SK-N-SH (cell line): ENCODE results near the gene ALDH9A1. TPM values are rescaled to one million over a fixed set of nuclear protein-coding genes. Genes with fewer than 3 reads are reported as not detected.

ENCODE experiments used
- CTCF ChIA-PET: fragments of 300-600, 350-600 bp; formaldehyde crosslinking; extraction: SDS; loops from one replicate; lab custom pipeline; 2021; lab: Yijun Ruan, JAX
- POLR2A ChIA-PET: fragments of 350-600 bp; sonication (Branson Sonifier 250); formaldehyde crosslinking; extraction: SDS; loops from one replicate; lab custom pipeline; 2020; ENCODE audit warnings: antibody characterized with exemption, inconsistent platforms; lab: Yijun Ruan, JAX
- DNase-seq: peaks from one replicate; pipeline ENCODE4 v3.0.0; 2012
- H2AFZ ChIP-seq: fragments of 200-600 bp; sonication (generic); 2 replicates; pipeline ENCODE4 v1.8.1; 2016; ENCODE audit warnings: antibody characterized with exemption, mild to moderate bottlenecking, low read depth
- H3F3A ChIP-seq: fragments of 200-600 bp; sonication (generic); replicated peaks from 2 replicates; pipeline ENCODE3; 2016; ENCODE audit warnings: antibody characterized with exemption, mild to moderate bottlenecking; ENCODE audit not compliant: insufficient read depth
- H3K27ac ChIP-seq, 2 experiments: fragments of 200-500 bp in 1 of 2; fragments of 200-600 bp in 1 of 2; sonication (Bioruptor generic) in 1 of 2; sonication (generic), shearing (Covaris generic) in 1 of 2; 2 replicates each; pipeline versions ENCODE4 v1.5.1 to v1.6.1; 2014 to 2016; ENCODE audit warnings: low read depth in 2 of 2, inconsistent platforms in 1 of 2, low read length in 1 of 2, mild to moderate bottlenecking in 1 of 2, mixed read lengths in 1 of 2
- H3K27me3 ChIP-seq: fragments of 200-600 bp; sonication (generic), shearing (Covaris generic); 2 replicates; pipeline ENCODE4 v1.6.1; 2016; ENCODE audit warnings: mixed run types; ENCODE audit not compliant: insufficient read depth
- H3K36me3 ChIP-seq, 2 experiments: fragments of 200-500 bp in 1 of 2; fragments of 200-600 bp in 1 of 2; sonication (Bioruptor generic) in 1 of 2; sonication (generic) in 1 of 2; replicated peaks in 1 of 2; 2 replicates each; pipeline versions ENCODE3 to v1.5.1; 2014 to 2016; ENCODE audit warnings: low read length in 1 of 2, mild to moderate bottlenecking in 1 of 2; ENCODE audit not compliant: insufficient read depth in 2 of 2, control insufficient read depth in 1 of 2
- H3K4me1 ChIP-seq, 2 experiments: fragments of 200-500 bp in 1 of 2; fragments of 200-600 bp in 1 of 2; sonication (Bioruptor generic) in 1 of 2; sonication (generic), shearing (Covaris generic) in 1 of 2; 2 replicates each; pipeline versions ENCODE4 v1.5.1 to v1.6.1; 2014 to 2016; ENCODE audit warnings: low read depth in 1 of 2, low read length in 1 of 2, mixed run types in 1 of 2; ENCODE audit not compliant: insufficient read depth in 2 of 2, control insufficient read depth in 1 of 2
- H3K4me2 ChIP-seq: fragments of 200-600 bp; sonication (generic), shearing (Covaris generic); 2 replicates; pipeline ENCODE4 v1.6.1; 2017; ENCODE audit warnings: mixed run types
- H3K4me3 ChIP-seq, 2 experiments: fragments of 200-500 bp in 1 of 2; fragments of 200-600 bp in 1 of 2; sonication (Bioruptor generic) in 1 of 2; sonication (generic), shearing (Covaris generic) in 1 of 2; 2 replicates each; pipeline versions ENCODE4 v1.5.1 to v1.8.1; 2014 to 2016; ENCODE audit warnings: low read depth in 2 of 2, inconsistent platforms in 1 of 2, low read length in 1 of 2, mild to moderate bottlenecking in 1 of 2, mixed read lengths in 1 of 2, moderate library complexity in 1 of 2
- H3K79me2 ChIP-seq: fragments of 200-600 bp; sonication (generic); 2 replicates; pipeline ENCODE4 v1.8.1; 2017; ENCODE audit warnings: mild to moderate bottlenecking; ENCODE audit not compliant: insufficient read depth
- H3K9ac ChIP-seq: fragments of 200-600 bp; sonication (generic); 2 replicates; pipeline ENCODE4 v1.6.1; 2017; ENCODE audit warnings: mixed run types
- H3K9me2 ChIP-seq: fragments of 200-600 bp; sonication (generic); 2 replicates; pipeline ENCODE4 v1.6.1; 2017; ENCODE audit warnings: mixed run types
- H3K9me3 ChIP-seq: fragments of 200-600 bp; sonication (generic); 2 replicates; pipeline ENCODE4 v1.6.1; 2017; ENCODE audit warnings: mixed run types, mild to moderate bottlenecking, moderate library complexity
- H4K20me1 ChIP-seq: fragments of 200-600 bp; sonication (generic); 2 replicates; pipeline ENCODE4 v1.6.1; 2017; ENCODE audit warnings: mild to moderate bottlenecking, mixed run types; ENCODE audit not compliant: insufficient read depth
- EP300 ChIP-seq, 2 experiments: IDR thresholded peaks; 2 replicates each; pipeline versions ENCODE4 v1.4.0 to v1.6.1; 2012; ENCODE audit warnings: borderline replicate concordance in 1 of 2, low read depth in 1 of 2, low read length in 1 of 2
- FOSL2 ChIP-seq: IDR thresholded peaks from 2 replicates; pipeline ENCODE4 v1.4.0; 2012; ENCODE audit warnings: low read depth, mild to moderate bottlenecking, moderate library complexity, borderline replicate concordance
- GABPA ChIP-seq: IDR thresholded peaks from 2 replicates; pipeline ENCODE4 v1.4.0; 2012; ENCODE audit warnings: low read depth, mild to moderate bottlenecking
- JUND ChIP-seq: IDR thresholded peaks from 2 replicates; pipeline ENCODE4 v1.4.0; 2012
- NFIC ChIP-seq: IDR thresholded peaks from 2 replicates; pipeline ENCODE4 v1.4.0; 2012; ENCODE audit warnings: borderline replicate concordance
- RCOR1 ChIP-seq: fragments of 150-350 bp; IDR thresholded peaks from 2 replicates; pipeline ENCODE4 v1.6.1; 2017; ENCODE audit warnings: antibody characterized with exemption, low read length
- RFX5 ChIP-seq: IDR thresholded peaks from 2 replicates; pipeline ENCODE4 v1.6.1; 2012; ENCODE audit warnings: mild to moderate bottlenecking, improper control_type of control experiment, low read length
- SMC3 ChIP-seq: IDR thresholded peaks from 2 replicates; pipeline ENCODE4 v1.6.1; 2012; ENCODE audit warnings: low read depth, low read length, improper control_type of control experiment
- WGBS: methylation state at CpG from one replicate; pipeline ENCODE4 v1.1.6; 2017; ENCODE audit warnings: low lambda C conversion rate; 5-methylcytosine and 5-hydroxymethylcytosine counted together
- polyA plus RNA-seq, 3 experiments: library from polyadenylated mRNA; depleted of rRNA; stranded (reverse); fragments of >200 nt; gene quantifications; 2 replicates each; pipeline ENCODE4 v1.2.3, GENCODE V29; 2012
- TF ChIP-seq, protein P1 (sequence below): IDR thresholded peaks from 2 replicates; pipeline ENCODE4 v1.6.1; 2012; ENCODE audit warnings: mild to moderate bottlenecking, low read depth, low read length, moderate library complexity
- TF ChIP-seq, protein P2 (sequence below): fragments of 150-350 bp; IDR thresholded peaks from 2 replicates; pipeline ENCODE4 v1.6.1; 2017; ENCODE audit warnings: antibody characterized with exemption, low read length, low read depth, borderline replicate concordance
- TF ChIP-seq, protein P3 (sequence below): fragments of 200-600 bp; sonication (generic); IDR thresholded peaks from 2 replicates; pipeline ENCODE4 v1.6.1; 2017; ENCODE audit warnings: antibody characterized with exemption, mild to moderate bottlenecking, moderate library complexity
- TF ChIP-seq, protein P4 (sequence below): IDR thresholded peaks from 2 replicates; pipeline ENCODE4 v1.4.0; 2012; ENCODE audit warnings: low read depth, borderline replicate concordance

Gene ALDH9A1
- polyA plus RNA-seq, 1 of the 3 experiments (the other 2 are of a cell fraction), result 31.3 TPM

DNA sequence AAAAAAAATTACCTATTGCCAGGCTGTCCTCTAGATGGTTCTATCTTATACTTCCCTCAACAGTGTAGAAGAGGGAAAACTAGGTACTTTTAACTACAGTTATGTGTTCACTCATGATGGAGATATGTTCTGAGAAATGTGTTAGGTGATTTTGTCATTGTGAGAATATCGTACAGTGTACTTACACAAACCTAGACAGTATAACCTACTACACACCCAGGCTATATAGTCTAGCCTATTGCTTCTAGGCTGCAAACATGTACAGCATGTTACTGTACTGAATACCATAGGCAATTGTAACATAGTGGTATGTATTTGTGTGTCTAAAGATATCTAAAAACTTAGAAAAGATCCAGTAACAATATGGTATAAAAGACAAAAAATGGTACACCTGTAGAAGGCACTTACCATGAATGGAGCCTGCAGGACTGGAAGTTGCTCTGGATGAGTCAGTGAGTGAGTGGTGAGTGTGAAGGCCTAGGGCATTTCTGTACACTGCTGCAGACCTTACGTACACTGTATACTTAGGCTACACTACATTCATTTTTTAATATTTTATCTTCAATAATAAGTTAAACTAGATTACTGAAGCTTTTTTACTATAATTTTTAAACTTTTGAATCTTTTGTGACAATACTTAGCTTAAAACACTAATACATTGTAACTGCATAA lies 54.2 kb downstream of the ALDH9A1 start:
- CTCF ChIA-PET, result interaction anchor here (1.8 kb wide), 1 partner anchor 12 kb away, joined by 5 read pairs; no protein-coding TSS in a partner anchor
- H3K9me3 ChIP-seq, result no peaks in the 10 kb centered on the region

DNA sequence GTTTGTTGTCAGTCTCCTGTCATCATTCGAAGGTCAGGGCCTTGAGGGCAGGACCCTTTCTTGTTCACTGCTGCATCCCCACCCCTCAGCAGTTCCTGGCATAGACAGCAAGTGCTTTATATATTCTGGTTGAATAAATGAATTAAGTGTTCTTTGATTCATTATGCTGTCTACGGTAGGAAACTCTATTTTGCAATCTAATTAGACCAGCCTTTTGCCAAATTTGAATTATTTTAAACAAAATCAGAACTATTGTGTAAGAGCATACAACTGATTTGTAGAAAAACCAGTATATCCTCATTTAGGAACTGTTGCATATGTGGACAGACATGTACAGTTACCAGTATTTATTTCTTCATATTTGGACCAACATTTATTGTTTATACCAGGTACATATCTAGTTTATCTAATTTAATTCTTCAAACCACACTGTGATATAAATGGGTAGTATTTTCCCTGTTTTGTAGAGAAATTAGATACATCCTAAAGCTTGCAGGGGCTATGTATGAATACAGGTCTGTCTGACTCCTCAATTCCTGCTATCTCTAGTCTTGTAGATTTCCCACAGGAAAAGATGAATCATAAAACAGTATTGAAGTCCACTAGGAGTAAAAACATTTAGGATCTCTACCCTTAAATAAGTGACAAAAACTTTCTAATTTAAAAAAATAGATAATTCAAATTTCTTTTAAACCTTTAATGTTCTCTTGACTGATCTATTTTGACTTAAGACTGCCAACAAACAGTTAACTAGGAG lies 57.0 kb downstream of the ALDH9A1 start:
- POLR2A ChIA-PET, result no interaction called here
- Histone ChIP-seq H2AFZ (no peak overlapping the region), H3K27me3 (no peaks in the 10 kb centered on the region), H3K4me3 (no peak overlapping the region), H3K4me1 (peaks cover 6 to 9% of the 10 kb centered on the region in 2 experiments; a peak in 2 of 4 replicates), H3K9ac (no peak overlapping the region), H4K20me1 (peaks cover 29% of the 10 kb centered on the region), H3K9me2 (no peaks in the 10 kb centered on the region), H3K9me3 (no peaks in the 10 kb centered on the region), H3K79me2 (peaks cover 79% of the 10 kb centered on the region), H3K36me3 (peaks cover 7 to 19% of the 10 kb centered on the region in 2 experiments), H3F3A (no peaks in the 10 kb centered on the region), H3K4me2 (no peak overlapping the region), H3K27ac (no peak overlapping the region)
- CTCF ChIA-PET, result no interaction called here
- WGBS, result 43% methylated on average over 2 of the region's 2 CpGs
- no peak for DNase-seq
- TF ChIP-seq, protein P1, sequence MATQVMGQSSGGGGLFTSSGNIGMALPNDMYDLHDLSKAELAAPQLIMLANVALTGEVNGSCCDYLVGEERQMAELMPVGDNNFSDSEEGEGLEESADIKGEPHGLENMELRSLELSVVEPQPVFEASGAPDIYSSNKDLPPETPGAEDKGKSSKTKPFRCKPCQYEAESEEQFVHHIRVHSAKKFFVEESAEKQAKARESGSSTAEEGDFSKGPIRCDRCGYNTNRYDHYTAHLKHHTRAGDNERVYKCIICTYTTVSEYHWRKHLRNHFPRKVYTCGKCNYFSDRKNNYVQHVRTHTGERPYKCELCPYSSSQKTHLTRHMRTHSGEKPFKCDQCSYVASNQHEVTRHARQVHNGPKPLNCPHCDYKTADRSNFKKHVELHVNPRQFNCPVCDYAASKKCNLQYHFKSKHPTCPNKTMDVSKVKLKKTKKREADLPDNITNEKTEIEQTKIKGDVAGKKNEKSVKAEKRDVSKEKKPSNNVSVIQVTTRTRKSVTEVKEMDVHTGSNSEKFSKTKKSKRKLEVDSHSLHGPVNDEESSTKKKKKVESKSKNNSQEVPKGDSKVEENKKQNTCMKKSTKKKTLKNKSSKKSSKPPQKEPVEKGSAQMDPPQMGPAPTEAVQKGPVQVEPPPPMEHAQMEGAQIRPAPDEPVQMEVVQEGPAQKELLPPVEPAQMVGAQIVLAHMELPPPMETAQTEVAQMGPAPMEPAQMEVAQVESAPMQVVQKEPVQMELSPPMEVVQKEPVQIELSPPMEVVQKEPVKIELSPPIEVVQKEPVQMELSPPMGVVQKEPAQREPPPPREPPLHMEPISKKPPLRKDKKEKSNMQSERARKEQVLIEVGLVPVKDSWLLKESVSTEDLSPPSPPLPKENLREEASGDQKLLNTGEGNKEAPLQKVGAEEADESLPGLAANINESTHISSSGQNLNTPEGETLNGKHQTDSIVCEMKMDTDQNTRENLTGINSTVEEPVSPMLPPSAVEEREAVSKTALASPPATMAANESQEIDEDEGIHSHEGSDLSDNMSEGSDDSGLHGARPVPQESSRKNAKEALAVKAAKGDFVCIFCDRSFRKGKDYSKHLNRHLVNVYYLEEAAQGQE, result no peak
- TF ChIP-seq RCOR1, result no peak
- no peak for TF ChIP-seq RFX5
- TF ChIP-seq, protein P2, sequence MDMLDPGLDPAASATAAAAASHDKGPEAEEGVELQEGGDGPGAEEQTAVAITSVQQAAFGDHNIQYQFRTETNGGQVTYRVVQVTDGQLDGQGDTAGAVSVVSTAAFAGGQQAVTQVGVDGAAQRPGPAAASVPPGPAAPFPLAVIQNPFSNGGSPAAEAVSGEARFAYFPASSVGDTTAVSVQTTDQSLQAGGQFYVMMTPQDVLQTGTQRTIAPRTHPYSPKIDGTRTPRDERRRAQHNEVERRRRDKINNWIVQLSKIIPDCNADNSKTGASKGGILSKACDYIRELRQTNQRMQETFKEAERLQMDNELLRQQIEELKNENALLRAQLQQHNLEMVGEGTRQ, result no peak
- TF ChIP-seq, protein P3, sequence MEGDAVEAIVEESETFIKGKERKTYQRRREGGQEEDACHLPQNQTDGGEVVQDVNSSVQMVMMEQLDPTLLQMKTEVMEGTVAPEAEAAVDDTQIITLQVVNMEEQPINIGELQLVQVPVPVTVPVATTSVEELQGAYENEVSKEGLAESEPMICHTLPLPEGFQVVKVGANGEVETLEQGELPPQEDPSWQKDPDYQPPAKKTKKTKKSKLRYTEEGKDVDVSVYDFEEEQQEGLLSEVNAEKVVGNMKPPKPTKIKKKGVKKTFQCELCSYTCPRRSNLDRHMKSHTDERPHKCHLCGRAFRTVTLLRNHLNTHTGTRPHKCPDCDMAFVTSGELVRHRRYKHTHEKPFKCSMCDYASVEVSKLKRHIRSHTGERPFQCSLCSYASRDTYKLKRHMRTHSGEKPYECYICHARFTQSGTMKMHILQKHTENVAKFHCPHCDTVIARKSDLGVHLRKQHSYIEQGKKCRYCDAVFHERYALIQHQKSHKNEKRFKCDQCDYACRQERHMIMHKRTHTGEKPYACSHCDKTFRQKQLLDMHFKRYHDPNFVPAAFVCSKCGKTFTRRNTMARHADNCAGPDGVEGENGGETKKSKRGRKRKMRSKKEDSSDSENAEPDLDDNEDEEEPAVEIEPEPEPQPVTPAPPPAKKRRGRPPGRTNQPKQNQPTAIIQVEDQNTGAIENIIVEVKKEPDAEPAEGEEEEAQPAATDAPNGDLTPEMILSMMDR, result no peak
- TF ChIP-seq SMC3, result no peak

More for the DNA sequence above, 54.2 kb downstream of the ALDH9A1 start:
- H3K27me3 ChIP-seq, result no peaks in the 10 kb centered on the region
- no peaks in the 10 kb centered on the region for H3F3A ChIP-seq
- WGBS, result 90% methylated on average over 2 of the region's 2 CpGs
- H3K9ac ChIP-seq, result no peak overlapping the region
- H4K20me1 ChIP-seq, result peaks cover 29% of the 10 kb centered on the region
- TF ChIP-seq FOSL2 (no peak), JUND (no peak), EP300 (IDR thresholded peaks at IDR 0.05; ENCODE audit: borderline replicate concordance in 1 of 2, low read depth in 1 of 2, low read length in 1 of 2) (no peak), GABPA (no peak), NFIC (no peak)
- TF ChIP-seq, protein P4, sequence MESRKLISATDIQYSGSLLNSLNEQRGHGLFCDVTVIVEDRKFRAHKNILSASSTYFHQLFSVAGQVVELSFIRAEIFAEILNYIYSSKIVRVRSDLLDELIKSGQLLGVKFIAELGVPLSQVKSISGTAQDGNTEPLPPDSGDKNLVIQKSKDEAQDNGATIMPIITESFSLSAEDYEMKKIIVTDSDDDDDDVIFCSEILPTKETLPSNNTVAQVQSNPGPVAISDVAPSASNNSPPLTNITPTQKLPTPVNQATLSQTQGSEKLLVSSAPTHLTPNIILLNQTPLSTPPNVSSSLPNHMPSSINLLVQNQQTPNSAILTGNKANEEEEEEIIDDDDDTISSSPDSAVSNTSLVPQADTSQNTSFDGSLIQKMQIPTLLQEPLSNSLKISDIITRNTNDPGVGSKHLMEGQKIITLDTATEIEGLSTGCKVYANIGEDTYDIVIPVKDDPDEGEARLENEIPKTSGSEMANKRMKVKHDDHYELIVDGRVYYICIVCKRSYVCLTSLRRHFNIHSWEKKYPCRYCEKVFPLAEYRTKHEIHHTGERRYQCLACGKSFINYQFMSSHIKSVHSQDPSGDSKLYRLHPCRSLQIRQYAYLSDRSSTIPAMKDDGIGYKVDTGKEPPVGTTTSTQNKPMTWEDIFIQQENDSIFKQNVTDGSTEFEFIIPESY, result no peak
- TF ChIP-seq, protein P3, result no peak
- H3K27ac ChIP-seq, result no peak overlapping the region
- H3K4me3 ChIP-seq, result no peak overlapping the region
- POLR2A ChIA-PET, result no interaction called here
- no peak for DNase-seq
- H3K36me3 ChIP-seq, result peaks cover 0 to 16% of the 10 kb centered on the region in 2 experiments
- peaks cover 6 to 15% of the 10 kb centered on the region in 2 experiments; a peak in 2 of 4 replicates for H3K4me1 ChIP-seq
- peaks cover 62% of the 10 kb centered on the region for H3K79me2 ChIP-seq
- H3K4me2 ChIP-seq, result no peak overlapping the region
- no peak overlapping the region for H2AFZ ChIP-seq
- H3K9me2 ChIP-seq, result no peaks in the 10 kb centered on the region
